ENCODE measurements around the gene TSPYL1.

The TSPYL1 gene

GRCh38 chr6:116265041-116265829 lies 14.5 kb downstream of the TSPYL1 start:
- TF ChIP-seq CTCF (IDR thresholded peaks at IDR 0.05; ENCODE audit: insufficient read depth, low read length, missing control alignments), result no peak
- no peak overlapping the region for H3K4me3 ChIP-seq (ENCODE audit: low read depth, low read length)
- DNase-seq (ENCODE audit: low read depth, low spot score), result no peak
- ChIA-PET CTCF (interaction anchor here (1.3 to 10.3 kb wide), 5 partner anchors 12 to 306 kb away, joined by 3 to 143 read pairs (median 87); partner anchors contain the start of genes RWDD1 and TSPYL4), POLR2A (no interaction called here)

- CTCF ChIA-PET, result no interaction called here
Measured at GRCh38 chr6:116263353-116263752, 16.4 kb downstream of the TSPYL1 start.

GRCh38 chr6:116258520-116258919 lies 21.2 kb downstream of the TSPYL1 start:
- CTCF ChIA-PET, result interaction anchor here (0.9 to 3.7 kb wide), 7 partner anchors 8 to 305 kb away, joined by 3 to 28 read pairs (median 4); no protein-coding TSS in a partner anchor
- H3K4me3 ChIP-seq (ENCODE audit: low read depth, low read length), result no peak overlapping the region
- POLR2A ChIA-PET, result no interaction called here
- TF ChIP-seq CTCF (IDR thresholded peaks at IDR 0.05; ENCODE audit: insufficient read depth, low read length, missing control alignments), result no peak
- no peak for DNase-seq (ENCODE audit: low read depth, low spot score)

More at GRCh38 chr6:116263353-116263752, 16.4 kb downstream of the TSPYL1 start:
- H3K4me3 ChIP-seq (ENCODE audit: low read depth, low read length), result no peak overlapping the region
- POLR2A ChIA-PET, result no interaction called here
- no peak for TF ChIP-seq CTCF (IDR thresholded peaks at IDR 0.05; ENCODE audit: insufficient read depth, low read length, missing control alignments)
- no peak for DNase-seq (ENCODE audit: low read depth, low spot score)

- ChIA-PET POLR2A (no interaction called here), CTCF (interaction anchor here (1.0 to 7.6 kb wide), 3 partner anchors 11 to 38 kb away, joined by 3 to 87 read pairs (median 55); no protein-coding TSS in a partner anchor)
Measured at GRCh38 chr6:116256694-116257093, 23.0 kb downstream of the TSPYL1 start.

GRCh38 chr6:116255246-116255800 lies 24.4 kb downstream of the TSPYL1 start:
- ChIA-PET CTCF (interaction anchor here (0.8 to 7.6 kb wide), 6 partner anchors 12 to 138 kb away, joined by 3 to 87 read pairs (median 4); no protein-coding TSS in a partner anchor), POLR2A (interaction anchor here (0.6 kb wide), 1 partner anchor 156 kb away, joined by 3 read pairs; no protein-coding TSS in a partner anchor)
- H3K4me3 ChIP-seq (ENCODE audit: low read depth, low read length), result no peak overlapping the region; the same call in 1 of the 2 replicates
- no peak for DNase-seq (ENCODE audit: low read depth, low spot score)
- no peak for TF ChIP-seq CTCF (IDR thresholded peaks at IDR 0.05; ENCODE audit: insufficient read depth, low read length, missing control alignments)

More at GRCh38 chr6:116256694-116257093, 23.0 kb downstream of the TSPYL1 start:
- DNase-seq (ENCODE audit: low read depth, low spot score), result no peak
- TF ChIP-seq CTCF (IDR thresholded peaks at IDR 0.05; ENCODE audit: insufficient read depth, low read length, missing control alignments), result no peak
- H3K4me3 ChIP-seq (ENCODE audit: low read depth, low read length), result no peak overlapping the region
